EH (cell line): ENCODE data around the gene FAM120A.
"Not testable (repeated sequence)": the region's sequence is repeated elsewhere in the genome, so short reads cannot be mapped to it uniquely, and the experiment has no call there.

Experiments
- DNase-seq: peaks from one replicate; pipeline ENCODE4 v3.0.0-alpha.2; 2015; ENCODE audit warnings: low read depth

FAM120A gene

GRCh38 chr9:93450945-93451815 lies at the start of gene FAM120A:
Gene FAM120A (plus strand): TSS chr9:93451685. CDS start chr9:93451916, 231 bp downstream.
- peak; percentile 84 for DNase-seq

- no peak for DNase-seq
Observed at GRCh38 chr9:93406371-93406770, 45.1 kb upstream of the FAM120A start.

GRCh38 chr9:93413530-93413929 lies 38.0 kb upstream of the FAM120A start:
- no peak for DNase-seq

GRCh38 chr9:93415176-93415690 lies 36.3 kb upstream of the FAM120A start:
- DNase-seq = no peak

- DNase-seq = no peak
Observed at GRCh38 chr9:93416530-93417235, 34.8 kb upstream of the FAM120A start.

GRCh38 chr9:93417538-93417937 lies 33.9 kb upstream of the FAM120A start:
- DNase-seq = no peak

GRCh38 chr9:93419023-93419422 lies 32.5 kb upstream of the FAM120A start:
- DNase-seq = no peak

GRCh38 chr9:93422977-93423616 lies 28.4 kb upstream of the FAM120A start:
- no peak for DNase-seq

GRCh38 chr9:93427655-93428379 lies 23.7 kb upstream of the FAM120A start:
- no peak for DNase-seq

- DNase-seq = no peak
Observed at GRCh38 chr9:93431539-93432105, 19.9 kb upstream of the FAM120A start.

- no peak for DNase-seq
Observed at GRCh38 chr9:93432964-93433363, 18.5 kb upstream of the FAM120A start.

GRCh38 chr9:93434056-93434455 lies 17.4 kb upstream of the FAM120A start:
- no peak for DNase-seq

GRCh38 chr9:93435386-93435785 lies 16.1 kb upstream of the FAM120A start:
- no peak for DNase-seq

GRCh38 chr9:93436218-93436617 lies 15.3 kb upstream of the FAM120A start:
- no peak for DNase-seq

GRCh38 chr9:93436655-93437407 lies 14.7 kb upstream of the FAM120A start:
- no peak for DNase-seq

- no peak for DNase-seq
Observed at GRCh38 chr9:93437996-93438395, 13.5 kb upstream of the FAM120A start.

- DNase-seq = not testable (repeated sequence)
Observed at GRCh38 chr9:93439301-93439700, 12.2 kb upstream of the FAM120A start.

- no peak for DNase-seq
Observed at GRCh38 chr9:93440896-93441580, 10.4 kb upstream of the FAM120A start.

GRCh38 chr9:93446073-93446472 lies 5.4 kb upstream of the FAM120A start:
- no peak for DNase-seq

- no peak for DNase-seq
Observed at GRCh38 chr9:93447655-93448054, 3.8 kb upstream of the FAM120A start.
